Suprapubic skin (tissue), 4 donors: ENCODE measurements around the gene CACNA2D3.

Experiments used
- CTCF ChIP-seq, 2 donors: fragments of 200-600 bp in 1 of 2; fragments of 450-650 bp in 1 of 2; sonication (generic) in 1 of 2; IDR thresholded peaks; one replicate each; pipeline ENCODE4 v1.5.1; 2016 to 2019; ENCODE audit warnings: antibody characterized with exemption in 2 of 2, mild to moderate bottlenecking in 1 of 2, moderate library complexity in 1 of 2
- EP300 ChIP-seq: sonication (generic); formaldehyde crosslinking; IDR thresholded peaks from one replicate; pipeline ENCODE4 v1.6.1; 2017; ENCODE audit warnings: antibody characterized with exemption
- POLR2A ChIP-seq, 2 donors: fragments of 450-650 bp; IDR thresholded peaks; one replicate each; pipeline ENCODE4 v1.6.1; 2017; ENCODE audit warnings: antibody characterized with exemption in 2 of 2, mild to moderate bottlenecking in 2 of 2, moderate library complexity in 2 of 2
- POLR2AphosphoS5 ChIP-seq, 3 donors: sonication (generic); formaldehyde crosslinking; IDR thresholded peaks; one replicate each; pipeline ENCODE4 v1.6.1; 2017; ENCODE audit warnings: antibody characterized with exemption in 3 of 3

- TF ChIP-seq CTCF (IDR thresholded peaks at IDR 0.05) = no peak
- no peak for TF ChIP-seq POLR2A (IDR thresholded peaks at IDR 0.05)
- TF ChIP-seq POLR2AphosphoS5 (IDR thresholded peaks at IDR 0.05) = no peak
- no peak for TF ChIP-seq EP300
Measured at GRCh38 chr3:54982807-54983206, 860.5 kb downstream of the CACNA2D3 start.
